ENCODE results near the gene PAX2.

The PAX2 gene

GRCh38 chr10:100760726-100761125, 15.3 kb downstream of the PAX2 start:
- no peak for DNase-seq

GRCh38 chr10:100761191-100761590, 15.8 kb downstream of the PAX2 start:
- no peak for DNase-seq

GRCh38 chr10:100763043-100763747, 17.8 kb downstream of the PAX2 start:
- DNase-seq = no peak

- DNase-seq = no peak
These were observed 21.5 kb downstream of the PAX2 start for GRCh38 chr10:100766693-100767421.

- no peak for DNase-seq
These were observed 22.0 kb downstream of the PAX2 start for GRCh38 chr10:100767422-100767775.

- DNase-seq = no peak
These were observed 24.1 kb downstream of the PAX2 start for GRCh38 chr10:100769481-100769880.

- no peak for DNase-seq
These were observed 28.3 kb downstream of the PAX2 start for GRCh38 chr10:100773646-100774045.

- no peak for DNase-seq
These were observed 28.8 kb downstream of the PAX2 start for GRCh38 chr10:100774223-100774622.

GRCh38 chr10:100774876-100775275, 29.5 kb downstream of the PAX2 start:
- DNase-seq = no peak

GRCh38 chr10:100775386-100775785, 30.0 kb downstream of the PAX2 start:
- DNase-seq = no peak

GRCh38 chr10:100775871-100776270, 30.5 kb downstream of the PAX2 start:
- DNase-seq = no peak

- DNase-seq = no peak
These were observed 31.3 kb downstream of the PAX2 start for GRCh38 chr10:100776671-100777070.

GRCh38 chr10:100779329-100779728, 33.9 kb downstream of the PAX2 start:
- DNase-seq = no peak

- DNase-seq = no peak
These were observed 34.9 kb downstream of the PAX2 start for GRCh38 chr10:100780324-100780723.

GRCh38 chr10:100781145-100781665, 35.8 kb downstream of the PAX2 start:
- DNase-seq = no peak

- no peak for DNase-seq
These were observed 37.3 kb downstream of the PAX2 start for GRCh38 chr10:100782461-100783244.

GRCh38 chr10:100784126-100784525, 38.7 kb downstream of the PAX2 start:
- DNase-seq = no peak

- no peak for DNase-seq
These were observed 41.2 kb downstream of the PAX2 start for GRCh38 chr10:100786591-100786990.

- no peak for DNase-seq
These were observed 42.9 kb downstream of the PAX2 start for GRCh38 chr10:100788002-100788903.

- DNase-seq = no peak
These were observed 45.4 kb downstream of the PAX2 start for GRCh38 chr10:100790761-100791208.

GRCh38 chr10:100791369-100792058, 46.1 kb downstream of the PAX2 start:
- DNase-seq = no peak

- DNase-seq = no peak
These were observed 47.2 kb downstream of the PAX2 start for GRCh38 chr10:100792574-100792973.
